Osteocyte (in vitro differentiated cells): ENCODE measurements around the gene ROBO2. TPM values are rescaled to one million over a fixed set of nuclear protein-coding genes. Genes with fewer than 3 reads are reported as not detected.

ENCODE experiments used
- DNase-seq: peaks from one replicate; pipeline ENCODE4 v3.0.0; 2021; ENCODE audit warnings: mixed read lengths; ENCODE audit not compliant: unreplicated experiment; ENCODE audit errors: extremely low spot score
- H3K27ac Mint-ChIP-seq: one replicate; pipeline ENCODE4 v1.8.0; 2021; ENCODE audit warnings: mild to moderate bottlenecking, mixed read lengths; ENCODE audit not compliant: unreplicated experiment
- H3K27me3 Mint-ChIP-seq: one replicate; pipeline ENCODE4 v1.8.0; 2021; ENCODE audit warnings: mixed read lengths; ENCODE audit not compliant: unreplicated experiment
- H3K36me3 Mint-ChIP-seq: one replicate; pipeline ENCODE4 v1.8.0; 2021; ENCODE audit warnings: mixed read lengths; ENCODE audit not compliant: unreplicated experiment
- H3K4me1 Mint-ChIP-seq: one replicate; pipeline ENCODE4 v1.8.0; 2021; ENCODE audit warnings: mixed read lengths; ENCODE audit not compliant: unreplicated experiment
- H3K4me3 Mint-ChIP-seq: one replicate; pipeline ENCODE4 v1.8.0; 2021; ENCODE audit warnings: mild to moderate bottlenecking, moderate library complexity, mixed read lengths; ENCODE audit not compliant: unreplicated experiment
- H3K9me3 Mint-ChIP-seq: one replicate; pipeline ENCODE4 v1.8.0; 2021; ENCODE audit warnings: mixed read lengths; ENCODE audit not compliant: unreplicated experiment
- CTCF ChIP-seq: fragments of 200-600 bp; sonication (generic); IDR thresholded peaks from 2 replicates; pipeline ENCODE4 v1.5.0; 2021; ENCODE audit warnings: antibody characterized with exemption, mild to moderate bottlenecking, moderate library complexity
- total RNA-seq: library from RNA; stranded (reverse); gene quantifications from 2 replicates; pipeline ENCODE4 v1.2.1, GENCODE V29; 2021

ROBO2 gene
- total RNA-seq, 1 donor from 2014 or later: 18.4 TPM

GRCh38 chr3:77147836-77148578 lies 108.1 kb downstream of the ROBO2 start:
- no peak for DNase-seq
- Mint-ChIP-seq H3K4me3 (no peak overlapping the region), H3K27me3 (no peaks in the 10 kb centered on the region), H3K4me1 (peaks cover 51% of the 10 kb centered on the region), H3K27ac (peak overlapping the region; percentile 76), H3K36me3 (no peaks in the 10 kb centered on the region), H3K9me3 (no peaks in the 10 kb centered on the region)
- TF ChIP-seq CTCF: no peak

DNA sequence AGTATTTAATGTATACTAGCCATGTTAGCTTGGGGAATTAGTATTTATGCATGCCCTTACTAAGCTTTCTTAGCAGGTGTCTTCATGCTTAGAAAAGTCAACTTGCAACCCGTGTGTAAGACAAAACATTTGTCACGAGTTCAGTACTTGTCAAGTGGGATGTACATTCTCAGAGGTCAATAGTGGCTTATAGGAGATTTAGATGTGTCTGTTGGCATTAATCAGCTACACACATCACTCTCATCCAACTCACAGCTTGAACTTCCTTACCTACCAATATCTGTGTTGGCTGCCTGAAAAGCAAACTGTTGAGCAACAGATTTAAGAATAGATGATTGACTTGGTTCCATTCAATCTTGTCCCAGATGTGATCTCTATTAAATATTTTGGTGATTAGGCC lies 109.5 kb downstream of the ROBO2 start:
- Mint-ChIP-seq H3K36me3 (no peaks in the 10 kb centered on the region), H3K4me1 (peaks cover 56% of the 10 kb centered on the region), H3K9me3 (no peaks in the 10 kb centered on the region), H3K4me3 (peak overlapping the region; percentile 55), H3K27me3 (no peaks in the 10 kb centered on the region), H3K27ac (peak overlapping the region; percentile 74)
- no peak for DNase-seq
- no peak for TF ChIP-seq CTCF

DNA sequence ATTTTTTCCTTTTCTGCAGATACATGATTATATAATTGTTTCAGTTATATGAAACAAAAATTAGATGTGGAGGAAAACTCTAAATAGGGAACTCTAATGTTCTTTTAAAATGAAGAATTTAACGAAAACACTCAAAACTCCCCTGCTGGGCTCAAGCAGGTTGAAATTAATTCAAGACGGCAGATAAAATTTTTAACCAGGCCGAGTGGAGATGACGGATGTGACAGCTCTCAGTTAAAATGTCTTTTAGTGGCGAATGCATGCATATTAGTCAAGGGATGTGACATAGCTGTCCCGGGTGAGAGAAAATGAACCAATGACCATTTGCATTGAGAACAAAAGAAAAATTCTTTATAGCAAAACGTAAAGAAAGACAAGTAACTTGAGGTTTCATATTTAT lies 110.1 kb downstream of the ROBO2 start:
- Mint-ChIP-seq H3K4me1 (peaks cover 56% of the 10 kb centered on the region), H3K9me3 (no peaks in the 10 kb centered on the region), H3K27ac (peak overlapping the region; percentile 74), H3K27me3 (no peaks in the 10 kb centered on the region), H3K36me3 (no peaks in the 10 kb centered on the region), H3K4me3 (peak overlapping the region; percentile 55)
- DNase-seq: no peak
- no peak for TF ChIP-seq CTCF

- no peaks in the 10 kb centered on the region for H3K9me3 Mint-ChIP-seq
- no peaks in the 10 kb centered on the region for H3K36me3 Mint-ChIP-seq
- peak overlapping the region; percentile 74 for H3K27ac Mint-ChIP-seq
- H3K27me3 Mint-ChIP-seq: no peaks in the 10 kb centered on the region
- no peak for TF ChIP-seq CTCF
- H3K4me1 Mint-ChIP-seq: peaks cover 56% of the 10 kb centered on the region
- DNase-seq: no peak
- H3K4me3 Mint-ChIP-seq: no peak overlapping the region
These were observed 110.9 kb downstream of the ROBO2 start for GRCh38 chr3:77150759-77151158.

DNA sequence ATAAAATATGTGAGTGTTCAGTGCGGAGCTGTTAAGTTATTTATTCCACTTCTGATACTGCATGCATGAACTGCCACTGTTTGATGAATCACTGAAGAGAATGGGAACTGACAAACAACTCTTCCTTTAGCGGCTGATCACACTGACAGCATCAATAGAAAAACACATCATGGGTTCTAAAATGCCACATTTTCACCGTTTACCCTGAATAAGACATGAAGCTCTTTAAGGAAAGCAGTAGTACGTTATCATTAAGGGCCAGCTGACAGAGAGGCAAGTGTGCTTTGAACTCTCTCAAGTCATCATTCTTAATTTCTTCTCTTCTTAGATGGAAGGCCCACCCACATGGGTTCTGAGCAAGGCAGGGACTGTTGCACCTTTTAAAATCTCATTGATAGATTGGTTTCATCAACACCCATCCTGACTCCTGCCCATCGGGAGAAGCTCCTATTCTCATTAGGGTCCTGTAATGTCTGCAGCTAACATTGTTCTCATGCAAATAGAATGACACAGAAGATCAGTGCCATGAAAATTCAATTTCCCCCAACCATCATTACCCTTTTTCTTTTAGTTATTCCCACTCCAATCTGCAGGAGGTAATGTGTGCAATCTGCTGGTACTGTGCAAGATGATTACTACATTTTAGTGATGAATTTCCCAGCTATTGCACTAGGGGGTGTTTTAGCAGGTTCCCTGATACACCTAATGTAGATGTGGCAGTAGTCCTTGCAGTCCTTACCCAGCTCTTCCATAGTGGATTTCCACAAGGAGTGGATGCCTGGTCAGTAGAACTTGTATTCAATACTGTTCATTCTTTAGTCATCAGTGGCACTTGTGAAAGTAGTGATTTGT lies 119.1 kb downstream of the ROBO2 start:
- Mint-ChIP-seq H3K27me3 (no peaks in the 10 kb centered on the region), H3K4me3 (peak overlapping the region; percentile 46)
- DNase-seq: no peak

More for the DNA sequence above, 119.1 kb downstream of the ROBO2 start:
- Mint-ChIP-seq H3K4me1 (peaks cover 19% of the 10 kb centered on the region), H3K27ac (peak overlapping the region; percentile 58), H3K36me3 (no peaks in the 10 kb centered on the region), H3K9me3 (no peaks in the 10 kb centered on the region)
- TF ChIP-seq CTCF: peak; percentile 22
